GM18505 (cell line): Measurements from ENCODE around the gene CEP95.
"Not testable (repeated sequence)": the region's sequence is repeated elsewhere in the genome, so short reads cannot be mapped to it uniquely, and the experiment has no call there.

Source experiments
- ATAC-seq: cut with Tn5 transposase; IDR thresholded peaks from one replicate; pipeline ENCODE4 v1.9.1; 2021; ENCODE audit not compliant: unreplicated experiment
- POLR2A ChIP-seq: IDR thresholded peaks from 4 replicates; pipeline ENCODE4 v1.6.1; 2011; ENCODE audit warnings: borderline replicate concordance; ENCODE audit not compliant: insufficient read depth, insufficient read length; ENCODE audit errors: extremely low read depth

The CEP95 gene

DNA sequence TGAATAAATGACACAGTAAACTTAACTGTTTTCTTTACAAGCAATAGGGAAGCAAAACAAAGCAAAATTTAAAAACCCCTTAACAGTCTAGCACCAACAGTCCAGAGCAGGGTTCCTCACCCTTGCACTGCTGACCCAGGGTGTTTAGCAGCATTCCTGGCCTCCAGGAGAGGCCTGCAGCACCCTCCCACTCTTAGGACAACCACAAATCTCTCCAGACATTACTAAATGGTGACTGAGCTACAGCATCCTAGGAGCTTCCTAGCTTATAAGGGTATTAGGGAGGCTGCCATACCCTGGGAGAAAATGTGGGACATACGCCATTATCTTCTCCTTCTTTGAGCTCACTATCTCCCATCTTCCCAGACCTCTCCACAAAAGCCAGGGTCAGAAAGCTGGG is 25.8 kb upstream of the CEP95 start:
- TF ChIP-seq POLR2A: no peak
- no peak for ATAC-seq

DNA sequence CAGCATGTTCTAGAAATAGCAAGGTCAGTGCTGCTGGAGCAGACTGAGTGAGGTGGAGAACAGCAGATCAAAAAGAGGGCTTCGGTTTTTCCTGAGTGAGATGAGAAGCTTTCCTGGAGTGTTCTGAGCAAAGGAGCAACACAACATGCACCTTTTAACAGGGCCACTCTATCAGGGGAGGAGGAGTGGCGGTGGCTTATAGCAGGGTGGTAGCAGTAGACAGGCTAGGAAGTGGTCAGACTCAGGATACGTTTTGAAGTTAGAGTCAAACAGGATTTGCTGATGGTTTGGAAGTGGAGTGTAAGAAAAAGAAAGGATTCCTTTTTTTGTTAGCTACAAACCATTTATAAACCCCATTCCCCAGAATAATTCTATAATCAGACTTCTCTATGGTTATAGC is 22.4 kb upstream of the CEP95 start:
- ATAC-seq: no peak
- no peak for TF ChIP-seq POLR2A

DNA sequence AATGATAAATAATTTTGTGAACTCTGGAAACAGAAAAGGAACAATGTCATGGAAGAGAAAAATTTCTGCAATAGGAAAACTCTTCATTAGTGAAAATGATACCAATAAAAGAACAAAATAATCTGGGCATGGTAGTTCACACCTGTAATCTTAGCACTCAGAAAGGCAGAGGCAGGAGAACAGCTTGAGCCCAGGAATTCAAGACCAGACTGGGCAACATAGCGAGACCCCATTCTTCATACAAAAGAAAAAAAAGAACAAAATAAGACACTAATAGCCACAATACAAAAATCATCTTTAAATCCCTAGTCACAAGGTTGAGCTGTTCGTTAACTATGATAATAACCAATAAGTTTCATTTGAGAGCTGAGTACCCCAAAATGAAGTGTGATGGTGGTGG is 18.5 kb upstream of the CEP95 start:
- ATAC-seq: no peak
- no peak for TF ChIP-seq POLR2A

DNA sequence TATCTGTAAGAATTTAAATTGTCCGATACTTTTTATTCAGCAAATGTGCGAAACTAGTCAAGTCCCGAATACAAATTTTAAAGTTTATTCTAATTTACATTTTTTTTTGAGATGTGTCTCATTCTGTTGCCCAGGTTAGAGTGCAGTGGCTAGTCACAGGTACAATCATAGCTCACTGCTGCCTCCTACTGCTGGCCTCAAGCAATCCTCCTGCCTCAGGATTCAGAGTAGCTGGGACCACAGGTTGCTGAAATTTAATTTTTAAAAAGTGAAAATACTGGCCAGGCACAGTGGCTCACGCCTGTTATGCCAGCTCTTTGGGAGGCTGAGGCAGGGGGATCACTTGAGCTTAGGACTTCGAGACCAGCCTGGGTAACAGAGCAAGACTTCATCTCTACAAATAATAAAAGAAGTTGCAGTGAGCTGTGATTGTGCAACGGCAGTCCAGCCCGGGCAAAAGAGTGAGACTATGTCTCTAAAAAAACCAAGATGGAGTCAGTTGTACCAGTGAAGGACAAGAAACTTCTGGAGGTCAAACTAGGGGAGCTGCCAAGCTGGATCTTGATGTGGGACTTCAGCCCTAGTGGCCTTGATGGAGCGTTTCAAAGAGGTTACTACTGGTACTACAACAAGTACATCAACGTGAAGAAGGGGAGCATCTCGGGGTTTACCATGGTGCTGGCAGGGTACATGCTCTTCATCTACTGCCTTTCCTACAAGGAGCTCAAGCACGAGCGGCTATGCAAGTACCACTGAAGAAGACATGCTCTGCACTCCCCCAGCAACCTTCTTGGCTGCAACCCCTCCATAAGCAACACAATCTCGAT is 15.5 kb upstream of the CEP95 start:
- ATAC-seq: no peak
- no peak for TF ChIP-seq POLR2A

DNA sequence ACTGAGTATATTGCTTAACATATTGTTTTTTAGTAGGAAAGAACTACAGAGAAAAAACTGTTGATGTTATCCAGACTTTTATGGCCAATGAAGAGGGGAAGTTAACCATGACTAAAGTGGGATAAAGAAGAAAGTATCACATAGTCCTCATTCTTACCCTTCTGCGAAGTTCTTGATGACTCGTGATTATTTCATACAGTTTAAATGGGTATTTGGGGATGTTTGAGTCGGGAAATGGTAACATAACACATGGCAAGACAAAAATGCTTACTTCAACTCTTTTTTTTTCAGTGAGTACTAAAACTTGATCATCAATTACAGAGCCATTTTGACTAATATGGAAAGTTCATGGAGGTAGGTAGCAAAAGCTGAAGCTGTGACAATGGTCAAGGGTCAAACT is 14.8 kb upstream of the CEP95 start:
- ATAC-seq: no peak
- no peak for TF ChIP-seq POLR2A

DNA sequence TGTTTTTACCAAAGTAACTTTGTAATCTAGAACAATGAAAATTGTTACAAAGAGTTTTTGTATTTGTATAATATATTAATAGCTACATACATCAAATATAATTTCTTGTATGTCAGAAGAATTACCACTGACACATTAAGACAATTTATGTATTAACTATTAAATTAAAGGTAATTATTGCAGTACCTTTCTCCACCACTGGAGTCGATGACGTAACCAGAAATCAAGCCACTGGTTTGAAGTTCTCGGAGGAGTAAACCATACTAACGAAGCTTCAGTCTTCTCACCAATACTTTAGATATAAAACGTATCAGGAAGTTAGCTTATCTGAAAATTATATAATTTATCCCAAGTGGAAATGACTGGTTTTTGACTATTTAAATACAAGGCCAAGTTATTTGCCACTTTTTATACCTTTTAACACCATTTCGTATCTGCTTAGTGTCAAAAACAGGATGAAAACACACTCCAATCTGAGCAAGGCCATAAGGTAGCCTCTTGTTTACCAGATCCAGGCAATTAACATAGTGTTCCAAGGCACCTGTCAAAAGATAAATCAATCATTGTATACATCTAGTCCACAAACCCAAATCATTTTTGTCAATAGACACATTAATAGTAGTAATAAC is 14.2 kb upstream of the CEP95 start:
- no peak for TF ChIP-seq POLR2A
- ATAC-seq: no peak

DNA sequence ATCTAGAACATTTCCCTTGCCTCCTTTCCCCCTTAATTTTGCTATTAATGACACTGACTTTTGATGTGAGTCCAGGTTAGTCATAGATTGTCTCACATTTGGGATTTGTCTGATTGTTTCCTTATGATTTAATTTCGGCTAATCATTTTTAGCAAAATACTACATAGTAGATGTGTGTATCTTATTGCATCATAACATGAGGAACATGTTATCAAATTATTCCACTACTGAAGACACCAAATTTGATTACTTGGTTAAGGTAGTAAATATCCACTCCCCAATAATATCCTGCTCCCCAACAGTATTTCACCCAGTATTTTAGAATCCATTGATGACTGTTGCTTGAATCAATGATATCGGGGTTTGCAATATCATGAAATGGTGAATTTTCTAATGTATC is 12.7 kb upstream of the CEP95 start:
- TF ChIP-seq POLR2A: no peak
- ATAC-seq: no peak

DNA sequence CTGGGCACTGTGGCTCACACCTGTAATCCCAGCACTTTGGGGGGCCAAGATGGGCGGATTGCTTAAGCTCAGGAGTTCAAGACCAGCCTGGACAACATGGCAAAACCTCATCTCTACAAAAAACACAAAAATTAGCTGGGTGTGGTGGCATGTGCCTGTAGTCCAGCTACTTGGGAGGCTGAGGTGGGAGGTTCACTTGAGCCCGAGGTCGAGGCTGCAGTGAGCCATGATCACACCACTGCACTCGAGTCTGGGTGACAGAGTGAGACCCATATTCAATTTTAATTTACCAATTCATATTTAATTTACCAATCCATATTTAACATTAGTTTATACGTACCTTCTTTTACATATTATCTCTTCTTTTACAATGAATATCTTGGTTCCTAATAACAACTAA is 11.5 kb upstream of the CEP95 start:
- ATAC-seq: not testable (repeated sequence)

DNA sequence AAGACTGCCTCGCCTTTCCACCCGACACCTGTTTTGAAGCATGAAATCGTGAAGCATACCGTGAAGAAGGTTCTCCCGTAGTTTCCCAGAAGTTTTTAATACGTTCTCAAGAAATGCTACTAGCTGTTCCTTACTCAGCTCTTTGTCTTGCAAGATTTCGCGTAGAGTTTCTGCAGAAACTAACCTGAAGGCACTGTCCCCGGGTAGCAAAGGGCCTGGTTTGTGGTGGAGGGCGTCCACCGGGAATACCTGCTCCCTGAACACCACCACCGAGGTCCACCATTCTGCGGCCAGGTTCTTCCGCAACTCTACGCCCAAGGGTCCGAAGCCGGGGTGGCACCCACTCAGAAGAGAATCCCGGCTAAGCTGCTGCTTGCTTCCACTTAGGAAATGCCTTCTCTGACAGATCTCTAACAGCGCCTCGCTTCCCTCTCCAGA is 10.4 kb upstream of the CEP95 start:
- no peak for ATAC-seq
- no peak for TF ChIP-seq POLR2A

DNA sequence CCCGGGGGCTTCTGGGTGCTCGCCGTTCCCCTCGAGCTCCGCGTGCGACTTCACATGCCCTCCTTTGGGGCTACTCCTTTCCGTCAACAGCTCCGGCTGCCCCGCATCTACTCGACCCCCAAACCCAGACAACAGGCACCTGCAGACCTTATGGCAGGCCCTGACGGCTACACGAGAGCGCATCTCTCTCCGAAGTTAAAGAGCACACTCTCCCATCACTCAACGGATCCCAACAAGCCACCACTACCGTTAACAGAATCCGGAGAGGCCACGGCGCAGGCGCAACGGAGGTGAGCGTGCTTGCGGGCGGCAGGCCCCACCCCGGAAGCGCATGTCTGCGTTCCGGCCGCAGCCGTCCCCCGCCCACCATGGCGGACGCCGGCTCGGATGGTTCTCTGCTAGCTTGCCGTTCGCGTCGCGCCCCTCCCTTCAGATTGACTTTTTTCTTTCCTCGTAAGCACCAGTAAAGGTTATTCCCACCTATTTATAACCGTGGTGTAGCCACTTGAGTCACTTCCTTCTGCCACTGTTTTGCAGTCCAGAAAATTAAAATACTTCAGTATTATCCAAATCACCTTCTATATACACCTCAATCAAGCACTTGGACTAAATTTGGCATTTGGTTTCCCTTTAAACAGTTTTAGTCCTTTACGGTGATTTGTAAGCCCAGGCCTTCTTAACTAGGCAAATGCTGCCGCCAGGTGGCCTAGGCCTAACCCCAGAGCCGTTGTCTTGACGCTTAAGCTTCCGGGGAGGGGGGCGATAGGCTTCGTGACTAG is 9.8 kb upstream of the CEP95 start, which contains the start of gene POLG2:
Gene POLG2, minus strand, starts transcription at position 269 of the 779 bp plus-strand sequence. Its CDS starts 86 bp downstream, at position 183.
- peak; percentile 92 for TF ChIP-seq POLR2A

DNA sequence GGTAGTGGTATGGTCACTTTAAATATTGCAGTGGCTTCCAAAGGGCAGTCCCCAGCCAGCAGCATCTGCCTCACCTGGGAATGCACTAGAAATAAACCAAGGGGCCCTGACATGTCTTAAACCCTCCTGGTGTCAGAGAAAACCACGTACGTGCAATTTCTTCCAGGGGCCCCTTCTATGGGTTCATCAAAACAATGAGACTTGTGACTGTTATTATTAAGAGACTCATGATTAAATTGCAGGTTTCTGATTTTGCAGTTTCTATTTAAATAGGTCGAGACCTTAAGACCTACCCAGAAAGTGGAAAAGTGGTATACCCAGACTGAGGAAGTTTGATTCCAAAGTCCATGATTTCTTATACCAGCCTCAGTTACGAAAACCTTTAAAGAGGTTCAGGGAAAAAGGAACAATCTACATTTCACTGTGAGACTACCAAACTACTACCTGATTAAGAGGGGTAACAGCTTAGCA is 9.2 kb upstream of the CEP95 start:
- no peak for TF ChIP-seq POLR2A
- peak; percentile 7 for ATAC-seq

More for the DNA sequence above, 9.8 kb upstream of the CEP95 start, which contains the start of gene POLG2:
- peak; percentile 80 for ATAC-seq

DNA sequence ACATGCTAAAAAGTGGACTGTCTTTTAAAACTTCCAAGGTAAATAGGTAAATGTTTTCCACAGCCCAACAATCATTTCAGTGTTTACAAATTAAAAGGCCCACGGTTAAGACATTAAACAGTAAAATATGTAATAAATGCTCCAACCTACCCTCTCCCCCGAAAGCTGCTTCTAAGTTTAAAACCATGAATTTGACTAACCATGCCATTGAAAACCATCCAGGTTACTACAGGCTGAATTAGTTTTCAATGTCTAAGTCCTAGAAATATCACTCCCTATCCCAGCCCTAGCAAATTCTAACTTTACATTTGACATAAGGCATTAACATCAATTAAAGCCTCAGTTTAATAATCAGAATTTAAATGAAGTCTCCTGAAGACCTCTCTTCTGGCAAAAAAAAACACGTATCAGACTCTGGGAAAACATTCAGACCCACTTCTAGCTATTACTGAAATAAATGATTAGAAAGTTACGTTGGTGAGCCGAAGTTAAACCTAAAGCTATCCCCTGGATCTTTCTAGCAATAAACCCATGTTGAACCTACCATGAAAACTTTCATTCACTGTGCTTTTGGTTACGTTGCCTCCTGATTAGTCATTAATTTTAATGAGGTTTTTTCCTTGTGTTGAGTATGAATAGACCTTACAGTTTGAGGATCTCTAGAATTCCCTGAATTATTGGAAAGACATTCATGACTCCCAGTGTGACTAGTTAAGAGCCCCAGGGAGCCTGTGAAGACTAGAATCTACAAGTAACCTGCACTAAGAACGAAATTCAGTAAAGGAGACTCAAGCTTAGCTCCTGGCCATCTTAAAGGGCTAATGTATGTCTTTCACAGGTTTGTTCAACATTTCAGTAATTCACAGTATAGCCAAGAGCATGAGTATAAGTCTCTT is 8.2 kb upstream of the CEP95 start:
- ATAC-seq: no peak
- no peak for TF ChIP-seq POLR2A
